T-cell (primary cell): ENCODE data around the gene CHD2. TPM values are rescaled to one million over a fixed set of nuclear protein-coding genes. Genes with fewer than 3 reads are reported as not detected.

ENCODE experiments used
- ATAC-seq, 4 experiments: fragments of 200-7000 bp in 3 of 4; fragments of 150-1000 bp in 1 of 4; cut with Tn5 transposase; replicated peaks in 1 of 4; 1 replicate in 3 of 4; 2 replicates in 1 of 4; pipeline ENCODE4 v1.10.0; 2021; ENCODE audit warnings: moderate library complexity in 3 of 4, mild to moderate bottlenecking in 2 of 4, moderate number of reproducible peaks in 1 of 4
- CTCF ChIA-PET, 2 donors: fragments of 300-600 bp; sonication (Branson Sonifier 250); formaldehyde crosslinking; loops; one replicate each; lab custom pipeline; 2022; ENCODE audit warnings: antibody characterized with exemption in 2 of 2; lab: Charles Lee
- POLR2A ChIA-PET, 2 donors: fragments of 300-600 bp; sonication (Branson Sonifier 250); formaldehyde crosslinking; loops; one replicate each; lab custom pipeline; 2022; ENCODE audit warnings: antibody characterized with exemption in 2 of 2; lab: Charles Lee
- DNase-seq, 35 experiments: peaks; one replicate each; pipeline versions ENCODE4 v3.0.0 to v3.0.0-alpha.2; 2013 to 2023
- H3K27ac ChIP-seq: one replicate; pipeline ENCODE4 v1.5.1; 2013; ENCODE audit warnings: low read length
- H3K27me3 ChIP-seq, 2 experiments: replicated peaks in 1 of 2; 1 replicate in 1 of 2; 2 replicates in 1 of 2; pipeline versions ENCODE4 v1.6.1 to v1.7.0; 2013; ENCODE audit warnings: low read length in 1 of 2, mixed read lengths in 1 of 2; ENCODE audit not compliant: control insufficient read depth in 2 of 2, insufficient read depth in 2 of 2; ENCODE audit errors: extremely low read depth in 1 of 2
- H3K36me3 ChIP-seq, 2 donors: 1 replicate in 1 of 2; 2 replicates in 1 of 2; pipeline versions ENCODE4 v1.6.1 to v1.7.0; 2013; ENCODE audit warnings: low read length in 1 of 2; ENCODE audit not compliant: control insufficient read depth in 2 of 2, insufficient read depth in 1 of 2; ENCODE audit errors: extremely low read depth in 1 of 2
- H3K4me1 ChIP-seq, 2 experiments: 1 replicate in 1 of 2; 2 replicates in 1 of 2; pipeline versions ENCODE4 v1.6.1 to v1.7.0; 2013; ENCODE audit warnings: low read length in 2 of 2, mixed read lengths in 1 of 2; ENCODE audit not compliant: insufficient read depth in 2 of 2, control insufficient read depth in 1 of 2; ENCODE audit errors: extremely low read depth in 1 of 2
- H3K4me3 ChIP-seq, 2 donors: 1 replicate in 1 of 2; 2 replicates in 1 of 2; pipeline versions ENCODE4 v1.5.1 to v1.7.0; 2013; ENCODE audit warnings: mild to moderate bottlenecking in 2 of 2, low read length in 1 of 2, moderate library complexity in 1 of 2; ENCODE audit not compliant: control insufficient read depth in 1 of 2; ENCODE audit errors: extremely low read depth in 1 of 2
- H3K9me3 ChIP-seq: 2 replicates; pipeline ENCODE4 v1.7.0; 2013
- H3K27ac Mint-ChIP-seq, 2 donors: one replicate each; pipeline ENCODE4 v1.8.0; 2020 to 2021; ENCODE audit warnings: mild to moderate bottlenecking in 2 of 2, mixed read lengths in 2 of 2
- H3K27me3 Mint-ChIP-seq, 2 donors: one replicate each; pipeline ENCODE4 v1.8.0; 2021 to 2022; ENCODE audit warnings: mixed read lengths in 2 of 2
- H3K36me3 Mint-ChIP-seq: one replicate; pipeline ENCODE4 v1.8.0; 2021; ENCODE audit warnings: mixed read lengths
- H3K4me1 Mint-ChIP-seq, 3 donors: one replicate each; pipeline ENCODE4 v1.8.0; 2020 to 2022; ENCODE audit warnings: mixed read lengths in 3 of 3, mild to moderate bottlenecking in 1 of 3
- H3K4me3 Mint-ChIP-seq, 3 donors: one replicate each; pipeline ENCODE4 v1.8.0; 2020 to 2022; ENCODE audit warnings: mild to moderate bottlenecking in 3 of 3, mixed read lengths in 3 of 3, moderate library complexity in 3 of 3
- H3K9me3 Mint-ChIP-seq, 3 donors: one replicate each; pipeline ENCODE4 v1.8.0; 2020 to 2022; ENCODE audit warnings: mixed read lengths in 3 of 3
- WGBS: methylation state at CpG from one replicate; pipeline ENCODE4 v1.1.5; 2013; ENCODE audit warnings: missing lambda C conversion rate; ENCODE audit not compliant: insufficient coverage; 5-methylcytosine and 5-hydroxymethylcytosine counted together
- total RNA-seq, 35 experiments: library from RNA in 6 of 35; stranded (reverse) in 6 of 35; fragments of 120-200 nt in 1 of 35; gene quantifications; one replicate each; pipeline versions ENCODE4 v1.2.1 to v1.2.4 and lab custom pipeline; 2013 to 2026

Gene CHD2
- total RNA-seq, 5 donors from 2014 or later (not counting 1 experiment from before 2014, with no cell fraction given) = 231 to 506 (median 266) TPM

- no peaks in the 10 kb centered on the region for H3K27me3 Mint-ChIP-seq
- 100% methylated on average over 5 of the region's 8 CpGs for WGBS
- Histone ChIP-seq H3K9me3 (peaks cover 16% of the 10 kb centered on the region), H3K27ac (no peak overlapping the region), H3K27me3 (no peaks in the 10 kb centered on the region), H3K4me3 (no peak overlapping the region), H3K4me1 (no peaks in the 10 kb centered on the region), H3K36me3 (peaks cover 28 to 92% of the 10 kb centered on the region in 2 donors)
- peaks cover 17 to 31% (median 26%) of the 10 kb centered on the region in 3 donors for H3K9me3 Mint-ChIP-seq
- POLR2A ChIA-PET = interaction anchor here in 1 of 2 donors (0.6 to 0.7 kb wide), 2 partner anchors 67 to 1134 kb away, joined by 3 to 4 read pairs; no protein-coding TSS in a partner anchor
- CTCF ChIA-PET = interaction anchor here in 1 of 2 donors (0.6 to 1.4 kb wide), 4 partner anchors 16 to 35 kb away, joined by 3 to 7 read pairs (median 3); no protein-coding TSS in a partner anchor
- peaks cover 80% of the 10 kb centered on the region for H3K36me3 Mint-ChIP-seq
- DNase-seq (no peak), ATAC-seq (no peak)
- H3K4me1 Mint-ChIP-seq = peaks cover 0 to 20% (median 8%) of the 10 kb centered on the region in 3 donors
- peak overlapping the region; percentile 18 to 32 for H3K27ac Mint-ChIP-seq
- H3K4me3 Mint-ChIP-seq = no peak overlapping the region
Measured at GRCh38 chr15:92944946-92945521, 44.9 kb downstream of the CHD2 start.

DNA sequence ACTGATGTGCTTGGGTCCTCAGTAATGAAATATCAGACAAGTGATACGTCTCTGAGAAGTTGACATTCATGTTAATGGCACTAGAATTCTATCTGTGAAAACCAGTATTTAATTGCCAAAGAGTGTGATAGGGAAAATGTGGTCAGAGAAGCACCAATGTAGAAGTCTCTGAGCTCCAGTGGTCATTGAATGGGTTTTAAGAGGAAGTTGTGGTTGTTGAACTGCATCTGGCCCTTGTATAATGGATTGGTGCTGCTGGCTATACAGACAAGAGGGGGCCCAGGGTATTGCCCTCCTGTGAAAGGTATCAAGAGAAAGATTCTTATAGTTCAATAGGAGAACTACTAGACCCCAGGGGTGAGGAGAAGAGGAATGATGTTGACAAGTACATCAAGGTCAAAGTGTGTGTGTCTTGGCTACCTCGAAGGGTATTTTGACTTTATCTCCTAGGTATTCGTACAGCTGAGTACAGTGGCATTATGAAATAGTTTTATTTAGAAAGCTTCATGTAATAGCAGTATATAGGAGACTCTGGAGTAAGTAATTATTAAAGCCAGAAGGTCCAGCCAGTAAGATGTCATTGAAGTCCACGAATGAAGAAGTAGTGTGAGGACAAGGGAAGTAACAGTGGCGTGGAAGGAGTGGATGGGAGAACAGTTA lies 47.1 kb downstream of the CHD2 start:
- Mint-ChIP-seq H3K4me3 (no peak overlapping the region), H3K9me3 (peaks cover 17 to 31% (median 26%) of the 10 kb centered on the region in 3 donors), H3K36me3 (peaks cover 91% of the 10 kb centered on the region), H3K27ac (no peak overlapping the region), H3K27me3 (no peaks in the 10 kb centered on the region), H3K4me1 (peaks cover 3 to 12% (median 6%) of the 10 kb centered on the region in 3 donors)
- H3K27me3 ChIP-seq = no peaks in the 10 kb centered on the region
- H3K27ac ChIP-seq = no peak overlapping the region
- WGBS = 91% methylated on average over 4 of the region's 5 CpGs
- ATAC-seq (no peak), DNase-seq (no peak)
- H3K36me3 ChIP-seq = peaks cover 31 to 94% of the 10 kb centered on the region in 2 donors
- H3K4me1 ChIP-seq = no peaks in the 10 kb centered on the region
- ChIA-PET CTCF (no interaction called here), POLR2A (no interaction called here)
- no peak overlapping the region for H3K4me3 ChIP-seq
- H3K9me3 ChIP-seq = peaks cover 16% of the 10 kb centered on the region

DNA sequence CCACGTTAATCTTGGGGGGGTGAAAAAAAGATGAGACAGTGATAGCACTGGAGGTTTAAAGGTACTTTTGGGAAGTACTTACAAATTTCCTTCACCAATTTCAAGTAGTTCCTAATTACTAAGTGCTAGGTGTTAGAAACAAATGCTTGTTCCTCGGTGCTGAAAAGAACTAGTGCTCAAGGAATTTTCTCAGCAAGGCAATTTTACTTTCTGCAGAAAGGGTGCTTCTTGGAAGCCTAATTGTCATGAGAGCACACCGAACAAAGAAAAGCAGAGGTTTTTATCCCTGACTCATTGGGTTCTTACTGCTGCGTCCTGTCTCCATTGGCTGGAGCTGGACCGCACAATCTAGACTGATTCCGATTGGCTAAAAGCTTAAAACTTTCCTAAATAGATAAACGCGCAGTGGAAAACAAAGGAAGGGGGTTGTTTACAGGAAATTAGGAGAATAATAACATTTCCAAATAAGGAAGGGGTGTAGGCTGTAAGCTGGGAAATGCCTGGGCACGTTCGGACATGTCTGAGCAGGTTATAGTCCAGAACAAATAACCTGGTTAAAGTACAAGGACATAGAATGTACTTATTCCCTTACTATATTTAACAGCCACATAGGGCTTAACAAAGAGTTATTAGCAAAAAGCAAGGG lies 49.6 kb downstream of the CHD2 start:
- DNase-seq (peak in 1 of 35 experiments; percentile 18), ATAC-seq (no peak)
- H3K4me3 Mint-ChIP-seq = no peak overlapping the region
- CTCF ChIA-PET = interaction anchor here in 1 of 2 donors (1.1 kb wide), 1 partner anchor 153 kb away, joined by 3 read pairs; no protein-coding TSS in a partner anchor
- H3K27me3 Mint-ChIP-seq = no peaks in the 10 kb centered on the region
- Histone ChIP-seq H3K27me3 (no peaks in the 10 kb centered on the region), H3K4me1 (no peaks in the 10 kb centered on the region), H3K27ac (no peak overlapping the region), H3K4me3 (peak overlapping the region in 1 of 2 donors; percentile 27), H3K36me3 (peaks cover 28 to 93% of the 10 kb centered on the region in 2 donors), H3K9me3 (peaks cover 16% of the 10 kb centered on the region)
- POLR2A ChIA-PET = no interaction called here
- 92% methylated on average over 2 of the region's 10 CpGs for WGBS
- no peak overlapping the region for H3K27ac Mint-ChIP-seq
- H3K4me1 Mint-ChIP-seq = peaks cover 0 to 6% (median 5%) of the 10 kb centered on the region in 3 donors
- peaks cover 17 to 31% (median 26%) of the 10 kb centered on the region in 3 donors for H3K9me3 Mint-ChIP-seq
- peaks cover 80% of the 10 kb centered on the region for H3K36me3 Mint-ChIP-seq

GRCh38 chr15:92951800-92952457 lies 51.8 kb downstream of the CHD2 start:
- ATAC-seq = no peak
- Histone ChIP-seq H3K4me3 (no peak overlapping the region), H3K36me3 (peaks cover 34 to 95% of the 10 kb centered on the region in 2 donors), H3K27me3 (no peaks in the 10 kb centered on the region), H3K27ac (no peak overlapping the region), H3K4me1 (no peaks in the 10 kb centered on the region), H3K9me3 (peaks cover 16% of the 10 kb centered on the region)
- WGBS = no CpG with 5 or more reads among the region's 2 CpGs
- Mint-ChIP-seq H3K4me1 (peaks cover 2 to 23% (median 16%) of the 10 kb centered on the region in 3 donors), H3K9me3 (peaks cover 16 to 30% (median 25%) of the 10 kb centered on the region in 3 donors), H3K27ac (peak overlapping the region in 1 of 2 donors; percentile 41), H3K27me3 (no peaks in the 10 kb centered on the region), H3K4me3 (no peak overlapping the region), H3K36me3 (peaks cover 83% of the 10 kb centered on the region)
- DNase-seq = no peak
- ChIA-PET CTCF (no interaction called here), POLR2A (interaction anchor here in 1 of 2 donors (0.6 kb wide), 1 partner anchor 31 kb away, joined by 3 read pairs; no protein-coding TSS in a partner anchor)

DNA sequence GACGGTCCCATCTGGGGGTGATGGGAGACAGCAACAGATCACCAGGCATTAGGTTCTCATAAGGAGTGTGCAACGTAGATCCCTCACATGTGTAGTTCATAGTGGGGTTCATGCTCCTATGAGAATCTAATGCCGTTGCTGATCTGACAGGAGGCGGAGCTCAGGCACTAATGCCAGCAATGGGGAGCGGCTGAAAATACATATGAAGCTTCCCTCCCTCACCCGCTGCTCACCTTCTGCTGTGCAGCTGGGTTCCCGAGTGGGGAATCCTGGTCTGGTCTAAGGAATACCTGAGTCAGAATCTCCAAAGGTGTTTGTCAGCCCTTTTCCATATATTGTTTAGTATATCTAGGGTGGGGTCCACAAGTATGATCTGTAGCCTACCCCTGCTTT lies 52.3 kb downstream of the CHD2 start:
- ChIA-PET CTCF (no interaction called here), POLR2A (interaction anchor here in 1 of 2 donors (0.6 to 0.7 kb wide), 2 partner anchors 31 to 129 kb away, joined by 3 to 4 read pairs; no protein-coding TSS in a partner anchor)
- H3K36me3 ChIP-seq = peaks cover 33 to 94% of the 10 kb centered on the region in 2 donors
- Mint-ChIP-seq H3K9me3 (peaks cover 11 to 25% (median 21%) of the 10 kb centered on the region in 3 donors), H3K36me3 (peaks cover 83% of the 10 kb centered on the region), H3K4me3 (no peak overlapping the region), H3K4me1 (peaks cover 7 to 28% (median 21%) of the 10 kb centered on the region in 3 donors), H3K27ac (peak overlapping the region in 1 of 2 donors; percentile 28), H3K27me3 (no peaks in the 10 kb centered on the region)
- no peak for DNase-seq
- no peaks in the 10 kb centered on the region for H3K27me3 ChIP-seq
- ATAC-seq = no peak
- WGBS = no CpG with 5 or more reads among the region's 7 CpGs
- H3K4me3 ChIP-seq = no peak overlapping the region
- H3K27ac ChIP-seq = no peak overlapping the region
- H3K4me1 ChIP-seq = no peaks in the 10 kb centered on the region
- H3K9me3 ChIP-seq = peaks cover 14% of the 10 kb centered on the region
